GM12878 (cell line): ENCODE results near the gene HERPUD2. TPM values are rescaled to one million over a fixed set of nuclear protein-coding genes. Genes with fewer than 3 reads are reported as not detected.

Source experiments
- ATAC-seq: fragments of 200-7000 bp; cut with Tn5 transposase; 3 replicates; pipeline ENCODE4 v1.9.1; 2020; ENCODE audit warnings: mild to moderate bottlenecking, moderate library complexity
- BruUV-seq: library from RNA; stranded (reverse); fragments of 400-500 nt; replicated peaks from 2 replicates; lab custom pipeline; 2021; lab: Mats Ljungman, UMichigan
- CTCF ChIA-PET: fragments of 300-600 bp; sonication (Branson Sonifier 250); formaldehyde crosslinking; extraction: SDS; loops from one replicate; lab custom pipeline; 2021; ENCODE audit warnings: inconsistent platforms; lab: Yijun Ruan, JAX
- POLR2A ChIA-PET: fragments of 350-600 bp; formaldehyde crosslinking; extraction: SDS; loops from one replicate; lab custom pipeline; 2021; ENCODE audit warnings: inconsistent platforms; lab: Charles Lee
- RAD21 ChIA-PET: fragments of 300-600 bp; sonication (Branson Sonifier 250); formaldehyde crosslinking; loops from one replicate; lab custom pipeline; 2023; ENCODE audit warnings: antibody characterized with exemption; ENCODE audit not compliant: unreplicated experiment; lab: Charles Lee
- SMC1A ChIA-PET: fragments of 300-600 bp; sonication (Branson Sonifier 250); formaldehyde crosslinking; loops from one replicate; lab custom pipeline; 2023; ENCODE audit not compliant: unreplicated experiment, uncharacterized antibody; lab: Charles Lee
- DNase-seq: peaks from one replicate; pipeline ENCODE4 v3.0.0-alpha.2; 2011; ENCODE audit warnings: low read depth, low spot score
- FAIRE-seq: peaks from 3 replicates; lab custom pipeline; 2011; peaks lifted over from hg19 to GRCh38; lab: Jason Lieb, UNC
- H2AFZ ChIP-seq: 2 replicates; pipeline ENCODE4 v1.6.0; 2011; ENCODE audit warnings: low read depth, low read length, control low read depth; ENCODE audit not compliant: control insufficient read depth
- H3K27ac ChIP-seq: 2 replicates; pipeline ENCODE4 v1.5.1; 2011; ENCODE audit warnings: control low read depth; ENCODE audit not compliant: control insufficient read depth, insufficient read depth
- H3K27me3 ChIP-seq, 2 experiments: replicated peaks in 1 of 2; 2 replicates each; pipeline versions ENCODE4 v1.6.0 to v1.6.1; 2011; ENCODE audit warnings: low read length in 1 of 2; ENCODE audit not compliant: control insufficient read depth in 2 of 2, insufficient read depth in 2 of 2
- H3K36me3 ChIP-seq, 2 experiments: 2 replicates each; pipeline ENCODE4 v1.5.1; 2011; ENCODE audit warnings: low read length in 1 of 2; ENCODE audit not compliant: control insufficient read depth in 2 of 2, insufficient read depth in 2 of 2
- H3K4me1 ChIP-seq: 2 replicates; pipeline ENCODE4 v1.6.1; 2011; ENCODE audit warnings: mild to moderate bottlenecking, low read length, moderate library complexity, mixed read lengths; ENCODE audit not compliant: control insufficient read depth, insufficient read depth
- H3K4me2 ChIP-seq: 2 replicates; pipeline ENCODE4 v1.6.0; 2011; ENCODE audit warnings: control low read depth; ENCODE audit not compliant: control insufficient read depth, insufficient read depth
- H3K4me3 ChIP-seq: fragments of 200-600 bp; sonication (generic); 2 replicates; pipeline ENCODE4 v1.5.1; 2016
- H3K79me2 ChIP-seq: 2 replicates; pipeline ENCODE4 v1.6.0; 2011; ENCODE audit warnings: low read length; ENCODE audit not compliant: control insufficient read depth, insufficient read depth
- H3K9ac ChIP-seq: 2 replicates; pipeline ENCODE4 v1.8.0; 2011; ENCODE audit warnings: low read length, control low read depth, mixed read lengths; ENCODE audit not compliant: control insufficient read depth, insufficient read depth
- H3K9me3 ChIP-seq: replicated peaks from 3 replicates; pipeline ENCODE4 v1.5.1; 2011; ENCODE audit warnings: mild to moderate bottlenecking, low read length; ENCODE audit not compliant: control insufficient read depth, insufficient read depth
- H4K20me1 ChIP-seq: 2 replicates; pipeline ENCODE4 v1.6.0; 2011; ENCODE audit not compliant: control insufficient read depth, insufficient read depth
- ATF3 ChIP-seq: IDR thresholded peaks from 2 replicates; pipeline ENCODE4 v1.6.1; 2011; ENCODE audit warnings: low read depth, mild to moderate bottlenecking, low read length, moderate library complexity, borderline replicate concordance; ENCODE audit errors: extremely low read depth
- ATF7 ChIP-seq: fragments of 450-650 bp; IDR thresholded peaks from 2 replicates; pipeline ENCODE4 v1.6.1; 2016; ENCODE audit warnings: low read depth, mild to moderate bottlenecking
- DPF2 ChIP-seq: fragments of 450-650 bp; IDR thresholded peaks from 2 replicates; pipeline ENCODE4 v1.6.1; 2017; ENCODE audit warnings: mild to moderate bottlenecking
- MYC ChIP-seq: IDR thresholded peaks from 2 replicates; pipeline ENCODE4 v1.6.1; 2011; ENCODE audit warnings: mild to moderate bottlenecking, low read length, moderate library complexity, inconsistent platforms; ENCODE audit not compliant: insufficient read depth, insufficient replicate concordance, insufficient read length, severe bottlenecking
- NFXL1 ChIP-seq: fragments of 450-650 bp; IDR thresholded peaks from 2 replicates; pipeline ENCODE4 v1.6.1; 2017; ENCODE audit warnings: antibody characterized with exemption, mild to moderate bottlenecking, borderline replicate concordance
- PKNOX1 ChIP-seq: fragments of 450-650 bp; IDR thresholded peaks from 2 replicates; pipeline ENCODE4 v1.6.1; 2016; ENCODE audit warnings: mild to moderate bottlenecking
- TCF12 ChIP-seq: IDR thresholded peaks from 2 replicates; pipeline ENCODE4 v1.6.1; 2011; ENCODE audit warnings: low read depth, mild to moderate bottlenecking, low read length
- ZNF592 ChIP-seq: fragments of 450-650 bp; IDR thresholded peaks from 2 replicates; pipeline ENCODE4 v1.6.1; 2017; ENCODE audit warnings: mild to moderate bottlenecking, moderate library complexity
- WGBS: methylation state at CpG from one replicate; pipeline ENCODE4 v1.1.6; 2016; ENCODE audit warnings: low lambda C conversion rate; ENCODE audit not compliant: insufficient replicate concordance, insufficient coverage; ENCODE audit errors: missing lambda C conversion rate; 5-methylcytosine and 5-hydroxymethylcytosine counted together
- in situ Hi-C: fragments of 300-500 bp; cut with MboI; formaldehyde crosslinking; loops from 9 replicates; pipeline ENCODE4 v1.14.3; 2018; ENCODE audit warnings: mixed read lengths
- intact Hi-C: fragments of 100-400 bp; cut with micrococcal nuclease; formaldehyde crosslinking; loops from one replicate; pipeline ENCODE4 v1.14.2; 2022; ENCODE audit not compliant: unreplicated experiment
- polyA plus RNA-seq, 11 experiments: library from polyadenylated mRNA; depleted of rRNA in 4 of 11; unstranded in 6 of 11; stranded (reverse) in 5 of 11; fragments of >200 nt; fragmentation: Nextera tagmentation in 4 of 11; fragmentation: Illumina TruSeq in 1 of 11; extraction: Ambion mirVana in 4 of 11; extraction: Trizol in 1 of 11; gene quantifications; 1 replicate in 1 of 11; 2 replicates in 10 of 11; pipeline versions ENCODE4 v1.2.1 to v1.2.3, GENCODE V29; 2011 to 2016; ENCODE audit warnings: inconsistent platforms in 2 of 11, missing spikeins in 2 of 11, low read depth in 1 of 11
- total RNA-seq, 4 experiments: library from RNA; depleted of rRNA in 3 of 4; stranded (reverse); fragments of >200 nt in 3 of 4; fragmentation: Illumina TruSeq in 1 of 4; extraction: Trizol in 1 of 4; gene quantifications; 2 replicates each; pipeline versions ENCODE4 v1.2.1 to v1.2.3, GENCODE V29; 2013 to 2021

The HERPUD2 gene
- total and polyA plus RNA-seq, 10 of the 15 experiments (the other 5 are each of a cell fraction or from before 2014, with no cell fraction given): 4.7 to 69.6 (median 13.9) TPM

GRCh38 chr7:35648367-35648766 lies 46.6 kb downstream of the HERPUD2 start (continued):
- TF ChIP-seq ZNF592 (no peak), ATF7 (no peak), TCF12 (no peak), DPF2 (no peak), ATF3 (no peak)

- Histone ChIP-seq H2AFZ (peak overlapping the region; percentile 3; the same call in 1 of the 2 replicates), H3K9ac (no peak overlapping the region; the same call in 1 of the 2 replicates), H3K4me2 (peak overlapping the region; percentile 31; the same call in 1 of the 2 replicates), H4K20me1 (no peaks in the 10 kb centered on the region), H3K27me3 (no peaks in the 10 kb centered on the region), H3K27ac (peak overlapping the region; percentile 58), H3K4me1 (peaks cover 22% of the 10 kb centered on the region), H3K79me2 (peaks cover 2% of the 10 kb centered on the region; the same call in 1 of the 2 replicates), H3K36me3 (peaks cover 4 to 5% of the 10 kb centered on the region in 2 experiments; a peak in 2 of 4 replicates), H3K4me3 (no peak overlapping the region), H3K9me3 (peaks cover under 1% of the 10 kb centered on the region; the same call in 2 of the 3 replicates)
- DNase-seq: no peak
- 60% methylated on average over 4 of the region's 4 CpGs for WGBS
- in situ Hi-C loops: no loop called here
- RAD21 ChIA-PET: interaction anchor here (0.6 to 1.2 kb wide), 4 partner anchors 11 to 47 kb away, joined by 3 to 5 read pairs (median 3); no protein-coding TSS in a partner anchor
- ATAC-seq: peak; percentile 65
- CTCF ChIA-PET: interaction anchor here (0.6 to 1.3 kb wide), 2 partner anchors 66 to 260 kb away, joined by 3 to 4 read pairs; no protein-coding TSS in a partner anchor
- POLR2A ChIA-PET: no interaction called here
- intact Hi-C loops: loop anchor here (5.0 kb wide), 1 partner anchor 45 kb away; no protein-coding TSS in a partner anchor
- no TSS peak for BruUV-seq
- SMC1A ChIA-PET: interaction anchor here (0.7 to 2.5 kb wide), 11 partner anchors 9 to 53 kb away, joined by 3 to 11 read pairs (median 6); no protein-coding TSS in a partner anchor
- no peak for FAIRE-seq
- 0 out of 2 replicates have a peak, but pooled peaks have one; percentile 15 for TF ChIP-seq ATF7
- TF ChIP-seq ZNF592: no peak
- TF ChIP-seq PKNOX1: peak; percentile 68
- TF ChIP-seq DPF2: no peak
- no peak for TF ChIP-seq MYC
- TF ChIP-seq NFXL1: no peak
These were observed 47.8 kb downstream of the HERPUD2 start for GRCh38 chr7:35647171-35647574.
